Endometrium (tissue), 2 donors: ENCODE measurements around the gene BAG1.

Experiments used
- FAIRE-seq: peaks from 2 replicates; lab custom pipeline; 2012; peaks lifted over from hg19 to GRCh38; lab: Jason Lieb, UNC
- donor health status: control.
- donor health status: control.

Gene BAG1

DNA sequence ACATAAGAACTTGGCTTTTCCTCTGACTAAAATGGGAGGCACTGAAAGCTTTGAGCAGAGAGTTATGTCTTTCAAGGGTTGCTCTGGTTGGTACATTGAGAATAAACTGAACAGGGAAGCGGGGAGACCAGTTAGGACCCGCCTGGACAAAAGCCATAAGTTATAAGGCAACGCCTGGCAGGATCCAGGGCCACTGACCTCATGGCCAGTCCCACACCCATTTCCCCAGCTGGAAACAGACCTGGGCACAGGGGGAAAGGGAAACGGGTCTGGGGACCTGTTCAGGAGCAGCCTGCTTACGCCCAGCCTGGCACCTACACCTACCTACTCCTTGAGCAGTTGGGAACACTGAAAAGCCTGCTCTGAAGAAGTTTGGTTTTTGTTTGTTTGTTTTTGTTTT, 23.2 kb downstream of the BAG1 start:
- FAIRE-seq: no peak

DNA sequence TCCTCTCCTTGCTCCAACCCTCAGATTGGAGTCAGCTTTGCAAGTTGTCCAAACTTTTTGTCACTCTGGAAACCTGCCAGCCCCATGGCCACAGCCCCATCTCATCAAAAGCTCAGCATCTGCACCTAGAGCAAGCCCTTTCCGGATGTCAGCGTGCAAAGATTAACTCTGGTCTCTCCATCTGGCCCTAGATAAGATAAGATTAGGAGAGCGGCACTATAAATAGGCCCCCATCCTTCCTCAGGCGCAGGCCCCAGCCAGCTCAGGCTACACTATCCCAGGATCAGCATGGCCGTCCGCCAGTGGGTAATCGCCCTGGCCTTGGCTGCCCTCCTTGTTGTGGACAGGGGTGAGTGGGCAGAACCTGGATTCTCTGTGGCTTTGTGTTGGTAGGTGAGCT, 24.6 kb downstream of the BAG1 start, which contains the start of gene SPINK4:
Gene SPINK4, plus strand, starts transcription at position 247 of the 400 bp plus-strand sequence. Its CDS starts 42 bp downstream, at position 289.
- FAIRE-seq: no peak

DNA sequence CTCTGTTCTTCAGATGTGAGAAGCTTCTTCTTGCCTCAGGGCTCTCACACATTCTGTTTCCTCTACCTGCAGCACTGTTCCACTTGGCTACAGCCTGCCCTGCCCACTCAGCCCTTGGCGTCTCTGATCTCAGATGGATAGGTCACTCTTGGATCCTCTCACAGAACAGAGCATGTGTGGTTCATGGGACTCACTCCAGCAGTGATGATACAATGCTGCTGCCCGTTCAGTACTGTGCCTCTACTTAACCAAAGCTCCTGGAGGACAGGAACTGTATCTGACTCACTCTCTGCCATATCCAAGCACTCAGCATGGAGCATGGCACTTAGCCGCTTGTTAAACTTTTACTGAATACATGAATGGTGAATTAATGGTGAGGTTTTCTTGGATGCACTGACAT, 27.9 kb downstream of the BAG1 start:
- no peak for FAIRE-seq

DNA sequence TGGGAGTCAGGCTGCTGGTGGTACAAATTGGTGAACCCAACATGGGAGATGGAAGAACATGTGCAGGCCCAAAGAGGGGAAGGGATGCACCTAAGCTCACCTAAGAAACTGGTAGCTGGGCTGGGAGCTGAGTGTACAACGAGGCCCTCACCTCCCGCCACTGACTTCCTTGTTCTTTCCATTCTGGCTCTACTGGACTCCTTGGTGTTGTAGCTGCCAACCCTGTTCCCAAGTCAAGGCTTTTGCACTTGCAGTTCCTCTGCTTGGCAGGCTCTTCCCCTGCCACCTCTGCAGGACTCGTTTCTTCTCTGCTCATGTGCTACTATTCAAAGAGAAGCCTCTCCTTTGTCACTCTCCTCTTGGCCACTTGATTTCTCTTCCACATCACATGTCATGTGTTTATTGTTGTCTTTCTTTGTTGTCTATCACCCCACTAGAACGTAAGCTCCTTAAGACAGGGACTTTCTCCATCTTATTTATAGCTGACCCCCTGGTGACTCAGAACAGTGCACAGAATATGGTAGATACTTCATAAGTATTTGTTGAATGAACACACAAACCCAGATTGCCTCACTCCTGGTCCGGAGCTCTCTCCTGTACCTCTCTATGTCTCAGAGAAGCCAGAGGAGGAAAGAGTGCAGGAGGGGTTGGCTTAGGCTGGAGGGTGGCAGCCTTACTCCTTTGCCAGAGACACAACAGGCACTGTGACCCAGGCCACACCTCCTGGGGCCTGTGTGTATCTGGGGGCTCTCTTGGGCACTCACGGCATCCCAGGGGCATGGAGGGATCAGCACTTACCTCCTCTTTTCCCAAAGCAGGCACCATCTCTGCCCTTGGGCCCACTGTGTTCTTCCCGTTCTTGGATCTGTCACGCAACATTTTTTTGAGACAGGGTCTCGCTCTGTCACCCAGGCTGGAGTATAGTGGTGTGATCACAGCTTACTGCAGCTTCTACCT, 29.7 kb downstream of the BAG1 start:
- FAIRE-seq: no peak

DNA sequence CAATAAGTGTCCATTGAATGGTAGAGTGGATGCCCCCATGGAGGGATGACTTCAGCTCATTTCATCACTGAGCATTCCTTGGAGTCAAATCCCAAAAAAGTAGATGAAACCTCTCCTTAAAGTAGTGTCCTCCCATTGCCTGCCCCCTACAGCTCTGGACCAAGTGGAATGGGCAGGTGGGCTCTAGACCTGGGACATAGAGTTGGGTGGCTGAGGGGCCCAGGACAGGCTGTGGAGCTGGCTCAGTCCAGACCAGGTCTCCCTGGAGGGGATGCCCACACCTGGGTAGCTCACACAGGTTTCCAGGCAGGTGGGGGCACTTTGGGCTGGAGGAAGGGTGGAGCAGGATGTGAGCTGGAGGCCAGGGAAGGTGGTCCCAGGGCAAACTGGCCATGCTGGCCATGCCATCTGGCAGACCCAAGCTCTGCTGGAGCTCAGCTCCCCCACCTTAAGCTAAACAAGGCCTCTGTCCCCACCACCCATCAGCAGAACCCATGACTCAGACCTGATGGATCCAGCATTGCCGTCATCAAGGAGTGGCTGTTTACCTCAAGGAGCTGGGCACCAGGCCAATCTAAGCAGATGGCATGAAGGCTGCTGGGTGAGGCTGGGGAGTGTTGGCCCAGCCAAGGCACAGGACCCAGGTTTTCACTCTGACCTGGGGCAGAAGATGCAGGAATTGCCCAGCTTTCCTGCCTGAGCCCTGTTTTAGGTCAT, 30.7 kb downstream of the BAG1 start:
- FAIRE-seq: no peak

DNA sequence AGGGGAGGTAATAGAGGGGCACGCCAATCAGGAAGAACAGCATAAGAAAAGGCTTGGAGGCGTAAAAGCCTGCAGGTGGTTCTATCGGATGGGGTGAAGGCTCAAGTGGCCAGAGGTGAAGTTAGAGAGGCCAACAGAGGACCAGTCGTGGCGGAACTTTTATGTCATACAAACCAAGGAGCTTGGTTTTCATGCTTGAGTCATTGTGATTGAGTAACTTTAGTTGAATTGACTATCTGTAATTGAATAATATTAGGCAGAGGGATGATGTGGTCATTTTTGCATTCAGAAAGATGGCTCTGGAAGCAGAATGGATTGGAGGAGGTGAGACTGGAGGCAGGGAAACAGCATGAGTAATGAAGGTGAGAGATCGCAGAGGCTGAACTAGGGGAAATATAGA, 31.7 kb downstream of the BAG1 start:
- no peak for FAIRE-seq

DNA sequence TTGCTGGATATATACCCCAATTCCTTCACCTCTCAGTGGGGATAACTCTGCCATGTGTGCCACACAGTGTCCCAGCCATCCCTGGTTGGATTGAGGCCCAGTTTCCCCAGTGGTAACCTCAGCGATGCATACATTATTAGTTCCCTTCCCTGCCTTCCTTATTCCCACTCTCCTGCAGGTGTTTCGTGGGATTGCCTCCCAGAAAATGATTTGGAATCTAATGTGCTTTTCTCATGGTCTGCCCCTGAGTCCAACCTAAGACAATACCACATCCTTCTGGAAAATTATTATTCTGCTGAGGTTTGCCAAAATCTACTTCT, 32.9 kb downstream of the BAG1 start:
- FAIRE-seq: no peak

DNA sequence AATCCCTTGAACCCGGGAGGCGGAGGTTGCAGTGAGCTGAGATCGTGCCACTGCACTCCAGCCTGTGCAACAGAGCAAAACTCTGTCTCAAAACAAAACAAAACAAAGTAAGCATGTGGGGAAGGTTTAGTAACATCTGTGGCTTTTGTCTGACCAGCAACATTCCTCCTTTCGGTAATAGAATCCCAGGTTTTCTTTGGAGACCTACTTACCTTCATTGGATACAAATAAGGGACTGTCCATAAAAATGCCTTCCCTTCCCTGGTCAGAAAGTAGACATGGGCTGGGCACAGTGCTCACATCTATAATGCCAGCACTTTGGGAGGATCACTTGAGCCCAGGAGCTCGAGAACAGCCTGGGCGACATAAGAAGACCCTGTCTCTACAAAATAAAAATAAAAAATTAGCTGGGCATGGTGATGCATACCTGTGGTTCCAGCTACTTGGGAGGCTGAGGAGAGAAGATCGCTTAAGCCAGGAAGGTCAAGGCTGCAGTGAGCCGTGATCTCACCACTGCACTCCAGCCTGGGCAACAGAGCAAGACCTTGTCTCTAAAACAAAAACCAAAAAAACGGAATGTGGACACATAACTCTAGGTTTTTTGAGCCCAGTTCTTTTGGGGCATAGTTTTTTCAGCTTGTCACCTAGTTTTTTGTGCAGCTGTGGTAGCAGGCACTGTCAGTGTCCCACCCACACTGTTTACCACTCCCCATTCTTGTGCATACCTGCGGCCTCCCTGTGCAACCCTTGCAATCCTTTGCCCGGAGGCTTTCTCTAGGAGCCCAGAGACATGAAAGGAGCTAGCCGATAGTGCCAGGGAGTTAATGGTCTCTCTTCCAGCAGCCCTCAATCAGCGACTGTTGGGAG, 33.5 kb downstream of the BAG1 start:
- no peak for FAIRE-seq

DNA sequence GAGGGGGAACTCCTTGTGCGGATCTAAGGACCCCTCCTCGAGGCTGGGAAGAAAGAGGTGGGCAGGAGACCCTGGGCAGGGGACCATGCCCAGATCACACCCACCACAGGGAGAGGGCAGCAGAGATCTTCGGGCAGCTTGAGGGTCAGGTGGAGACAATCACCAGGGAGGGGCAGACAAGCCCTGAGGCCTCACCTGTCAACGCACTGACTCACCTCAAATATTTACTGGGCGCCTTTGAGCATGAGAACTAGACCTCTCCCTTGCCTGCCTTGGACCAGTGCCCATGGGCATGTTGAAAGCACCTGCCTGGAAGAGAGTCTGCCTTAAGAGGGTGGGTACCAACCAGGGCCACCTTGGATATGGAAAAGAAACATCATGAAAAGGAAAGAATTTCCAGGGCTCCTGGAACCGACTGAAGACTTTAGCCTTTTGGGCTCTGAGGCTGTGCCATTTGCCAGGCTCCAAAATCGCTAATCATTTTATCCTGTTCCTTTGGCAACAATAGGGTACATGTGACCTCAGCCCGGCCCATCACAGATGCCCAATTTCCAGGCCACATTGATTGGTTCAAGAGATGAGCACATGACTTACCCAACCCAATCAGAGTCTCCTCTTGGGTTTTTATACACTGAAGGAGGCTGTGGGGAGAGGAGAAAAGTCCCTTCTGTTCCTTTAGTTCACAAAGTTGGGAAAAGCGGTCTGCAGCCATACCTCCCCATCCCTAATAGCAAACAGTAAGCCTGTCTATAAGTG, 35.0 kb downstream of the BAG1 start:
- FAIRE-seq: no peak

DNA sequence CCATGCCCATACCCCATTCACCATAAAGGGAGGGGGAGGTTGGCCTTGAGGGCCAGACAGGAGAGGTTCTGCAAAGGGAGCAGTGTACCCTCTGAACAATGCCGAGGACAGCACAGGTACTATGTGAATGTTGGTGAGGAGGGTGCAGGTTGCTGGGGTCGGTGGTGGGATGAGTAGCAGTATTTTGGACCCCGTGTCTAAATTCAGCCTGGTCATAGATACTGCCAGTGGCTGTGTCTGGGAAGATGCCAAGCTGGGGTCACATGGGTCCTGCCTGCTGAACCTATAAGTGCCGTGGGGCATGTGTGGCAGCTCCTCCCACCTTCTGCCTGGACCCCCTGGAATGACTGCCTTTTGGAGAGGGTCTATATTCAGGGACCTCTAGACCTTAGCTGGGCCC, 35.9 kb downstream of the BAG1 start:
- FAIRE-seq: no peak

DNA sequence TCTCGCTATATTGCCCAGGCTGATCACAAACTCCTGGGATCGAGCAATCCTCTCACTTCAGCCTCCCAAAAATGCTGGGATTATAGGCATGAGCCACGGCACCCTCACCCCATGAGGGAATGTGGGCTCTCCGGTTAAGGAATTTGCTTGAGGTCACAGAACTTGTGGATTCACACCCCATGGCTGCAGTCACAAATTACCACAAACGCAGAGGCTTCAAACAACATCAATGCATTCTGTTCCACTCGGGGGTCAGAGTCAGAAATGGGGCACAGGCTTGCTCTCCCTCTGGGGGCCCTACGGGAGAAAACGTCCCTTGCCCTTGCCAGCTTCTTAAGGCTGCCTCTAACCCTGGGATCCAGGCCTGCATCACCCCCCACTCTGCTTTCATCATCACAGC, 36.8 kb downstream of the BAG1 start:
- no peak for FAIRE-seq

DNA sequence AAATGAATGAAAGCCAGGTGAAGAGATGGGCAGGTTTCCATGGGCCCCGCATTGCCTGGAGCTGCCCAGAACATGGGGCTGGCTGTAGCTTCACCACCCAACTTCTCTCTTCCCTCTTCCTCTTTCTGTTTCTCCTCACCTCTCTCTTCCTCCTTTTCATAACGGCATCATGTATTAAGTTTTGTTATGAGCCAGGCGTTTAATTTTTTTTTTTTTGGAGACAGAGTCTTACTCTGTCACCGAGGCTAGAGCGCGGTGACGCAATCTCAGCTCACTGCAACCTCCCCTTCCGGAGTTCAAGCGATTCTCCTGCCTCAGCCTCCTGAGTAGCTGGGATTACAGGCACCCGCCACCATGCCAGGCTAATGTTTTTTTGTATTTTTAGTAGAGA, 37.5 kb downstream of the BAG1 start:
- no peak for FAIRE-seq

DNA sequence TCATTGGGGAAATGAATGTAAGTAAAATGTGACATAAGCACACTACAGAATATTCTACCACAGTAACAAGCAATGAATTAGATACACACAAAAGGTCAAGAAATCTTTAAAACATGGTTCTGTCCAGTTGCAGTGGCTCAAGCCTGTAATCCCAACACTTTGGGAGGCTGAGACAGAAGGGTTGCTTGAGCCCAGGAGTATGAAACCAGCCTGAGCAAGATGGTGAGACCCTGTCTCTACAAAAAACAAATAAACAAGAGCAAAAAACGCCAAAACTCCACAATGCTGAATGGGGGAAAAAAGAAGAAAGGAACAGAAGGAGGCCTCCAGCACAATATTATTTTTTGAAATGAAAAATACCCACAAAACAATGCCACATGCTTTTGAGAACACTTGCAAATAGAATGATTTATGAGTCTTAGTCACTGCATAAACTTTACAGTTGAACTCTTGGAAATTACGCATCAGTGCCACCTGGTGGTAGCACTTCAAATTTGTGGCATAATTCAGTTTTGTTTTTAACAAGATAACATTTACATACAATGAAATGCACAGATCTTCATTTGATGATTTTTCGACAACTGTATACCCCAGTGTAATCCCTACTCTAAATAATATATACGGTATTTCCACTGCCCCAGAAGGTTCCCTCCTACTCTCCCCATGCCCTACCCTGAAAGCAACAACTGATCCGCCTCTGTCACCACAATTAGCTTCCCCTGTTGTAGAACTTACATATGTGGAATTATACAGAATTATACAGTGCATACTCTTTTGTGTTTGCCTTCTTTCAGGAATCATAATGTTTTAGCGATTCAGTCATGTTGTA, 39.0 kb downstream of the BAG1 start:
- FAIRE-seq: peak; percentile 88

DNA sequence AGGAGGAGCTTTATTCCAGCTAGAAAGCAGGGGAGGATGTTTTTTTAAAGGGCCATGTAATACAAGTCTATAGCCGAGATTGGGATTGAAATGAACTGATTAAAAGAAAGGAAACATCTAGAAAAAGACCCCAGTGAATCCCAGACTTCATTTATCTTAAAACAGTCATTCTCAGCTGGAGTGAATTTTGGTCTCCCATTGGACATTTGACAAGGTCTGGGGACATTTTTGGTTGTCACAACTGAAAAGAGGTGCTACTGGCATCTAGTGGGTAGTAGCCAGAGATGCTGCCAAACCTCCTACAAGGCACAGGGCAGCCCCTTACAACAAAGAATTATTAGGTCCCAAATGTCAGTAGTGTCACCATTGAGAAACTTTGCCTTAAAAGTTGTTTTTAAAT, 40.8 kb downstream of the BAG1 start:
- FAIRE-seq: no peak

DNA sequence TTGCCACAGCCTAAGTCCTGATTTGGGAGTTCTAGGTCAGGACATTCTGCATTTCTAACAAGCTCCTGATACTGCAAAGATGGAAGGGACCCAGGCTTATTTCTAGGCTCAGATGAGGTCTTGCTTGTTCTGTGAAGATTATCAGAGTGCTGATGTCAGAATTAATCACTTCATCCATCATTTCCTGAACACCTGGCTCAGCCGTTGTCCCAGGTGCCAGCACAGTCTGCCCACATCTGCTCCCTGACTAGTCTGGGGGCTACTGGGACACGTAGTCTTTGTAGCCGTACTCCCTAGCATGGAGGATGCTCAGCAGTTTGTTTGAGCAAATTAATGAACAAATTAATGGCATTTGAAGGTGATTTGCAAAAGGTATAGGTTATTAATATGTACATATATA, 42.5 kb downstream of the BAG1 start:
- no peak for FAIRE-seq

DNA sequence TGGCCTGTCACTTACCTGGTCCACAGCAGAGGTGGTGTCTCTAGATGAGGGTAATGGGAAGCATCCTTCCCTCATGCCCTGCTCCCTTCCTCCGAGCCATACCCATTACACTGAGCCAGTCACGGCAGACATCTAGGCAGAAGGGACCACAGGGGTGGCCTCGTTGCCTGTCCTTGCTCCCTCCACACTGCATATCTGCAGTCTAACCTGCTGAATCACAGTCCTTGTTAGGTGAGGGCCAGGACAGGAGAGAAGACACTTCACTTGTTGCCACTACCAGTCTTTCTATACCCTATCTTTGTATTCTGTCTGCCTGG, 43.0 kb downstream of the BAG1 start:
- FAIRE-seq: no peak

DNA sequence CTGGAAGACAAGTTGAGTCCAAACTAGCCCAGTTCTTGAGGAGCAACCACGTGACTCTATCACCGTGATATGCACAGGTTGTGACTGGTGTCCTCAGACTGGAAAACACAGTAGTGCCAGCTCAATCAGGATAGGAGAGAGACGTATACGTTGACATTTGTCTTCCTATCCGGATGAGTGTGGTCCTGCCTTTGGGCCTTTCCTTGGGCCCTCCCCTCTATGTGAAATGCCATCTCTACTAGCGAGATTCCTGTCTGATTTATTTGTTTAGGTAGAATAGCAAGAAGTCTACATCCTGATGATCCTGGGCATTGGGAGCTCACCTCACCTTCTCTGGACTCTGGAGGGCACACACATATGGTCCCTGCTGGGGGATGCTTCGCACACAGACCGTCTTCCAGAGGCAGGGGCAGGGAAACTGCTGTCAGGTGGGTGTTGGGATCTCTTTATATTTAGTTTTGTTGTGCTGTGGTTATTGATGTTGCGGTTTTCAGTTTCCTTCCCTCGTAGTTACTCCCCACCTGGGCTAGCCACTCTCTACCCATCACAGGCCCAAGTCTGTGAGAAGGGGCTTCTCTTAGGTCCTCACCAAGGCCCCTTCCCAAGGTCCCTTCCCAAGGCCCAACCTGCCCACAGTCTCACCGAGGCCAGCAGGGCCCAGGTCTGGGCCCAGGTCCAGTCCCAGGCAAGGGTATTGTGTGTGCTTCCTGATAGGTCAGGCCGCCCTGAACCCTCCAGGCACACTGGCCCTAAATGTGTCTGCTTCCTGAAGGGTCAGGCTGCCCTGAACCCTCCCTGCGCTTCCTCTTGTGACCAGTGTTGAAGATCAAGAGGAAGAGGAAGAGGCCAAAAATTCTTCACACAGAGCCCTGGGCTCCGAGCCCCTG, 43.6 kb downstream of the BAG1 start:
- FAIRE-seq: no peak

DNA sequence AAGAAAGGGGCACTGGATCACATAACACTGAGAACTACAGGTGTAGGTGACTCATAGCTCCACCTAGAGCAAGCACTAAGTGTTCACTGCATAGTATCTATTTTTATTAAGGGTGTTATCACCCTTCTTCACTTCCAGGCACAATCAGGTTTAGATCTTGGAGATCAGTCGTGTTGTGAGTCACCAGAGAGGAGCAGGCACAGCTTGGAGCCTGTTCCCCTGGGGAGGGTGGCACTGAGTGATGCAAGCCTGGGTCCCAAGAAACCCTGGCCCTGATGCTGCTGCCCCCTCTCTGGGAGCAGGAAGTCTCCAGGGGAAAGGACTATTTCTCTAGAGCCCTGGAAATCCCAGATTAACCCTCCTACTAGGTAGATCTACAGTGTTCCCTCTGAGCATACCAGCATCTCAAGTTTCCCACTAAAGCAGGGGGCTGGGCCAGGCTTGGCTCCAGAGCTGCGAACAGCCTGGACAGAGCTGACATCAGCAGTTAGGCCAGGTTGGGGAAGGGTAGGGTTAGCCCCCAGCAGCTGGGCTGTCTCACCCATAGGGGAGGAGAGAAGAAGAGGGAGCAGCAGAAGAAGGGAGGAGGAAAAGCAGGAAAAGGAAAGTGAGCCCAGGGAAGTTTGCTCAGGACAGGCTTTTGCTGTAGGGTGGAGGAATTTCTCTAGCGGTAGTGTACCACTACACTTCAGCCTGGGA, 52.7 kb downstream of the BAG1 start:
- FAIRE-seq: no peak

DNA sequence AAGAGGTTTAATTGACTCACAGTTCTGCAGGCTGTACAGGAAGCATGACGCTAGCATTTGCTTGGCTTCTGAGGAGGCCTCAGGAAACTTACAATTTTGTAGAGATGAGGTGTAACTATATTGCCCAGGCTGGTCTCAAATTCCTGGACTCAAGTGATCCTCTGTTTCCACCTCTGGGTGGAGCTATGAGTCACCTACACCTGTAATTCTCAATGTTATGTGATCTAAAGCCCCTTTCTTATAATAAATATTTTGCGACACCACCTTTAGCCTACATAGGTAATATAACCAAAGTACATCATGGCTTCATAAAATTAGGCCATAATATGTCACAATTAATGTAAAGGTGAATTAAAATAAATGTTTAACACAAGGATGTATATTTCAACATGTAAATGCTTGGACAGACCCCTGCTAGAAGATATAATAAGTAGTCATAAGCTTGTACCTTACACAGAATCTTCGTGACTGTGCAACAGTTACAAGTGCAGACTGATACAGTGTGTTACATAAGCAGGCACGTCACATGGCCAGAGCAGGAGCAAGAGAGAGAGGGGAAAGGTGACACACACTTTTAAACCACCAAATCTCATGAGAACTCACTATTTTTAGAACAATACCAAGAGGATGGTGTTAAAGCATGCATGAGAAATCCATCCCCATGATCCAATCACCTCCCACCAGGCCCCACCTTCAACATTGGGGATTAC, 54.3 kb downstream of the BAG1 start:
- no peak for FAIRE-seq
